Heart left ventricle (tissue), 13 donors: ENCODE results near the gene ADGRG7.

Experiments used
- POLR2A ChIP-seq, 2 donors: fragments of 450-650 bp; IDR thresholded peaks; one replicate each; pipeline ENCODE4 v1.6.1; 2017; ENCODE audit warnings: antibody characterized with exemption in 2 of 2, mild to moderate bottlenecking in 2 of 2, moderate library complexity in 2 of 2
- TF ChIP-seq, protein P1 (sequence below), 12 donors: fragments of 200-600 bp; sonication (generic) in 4 of 12; IDR thresholded peaks; one replicate each; pipeline versions ENCODE4 v1.5.0 to v1.8.0; 2018 to 2022; ENCODE audit warnings: antibody characterized with exemption in 12 of 12, mild to moderate bottlenecking in 5 of 12
- donor health status: ischemic (EF 13 %, LVEDD 7.1; RV severe dilation, severe dysfunction).
- donor health status: DM: no; HTN: yes; CAD: no.
- donor health status: DM: no; HTN: no; CAD: no.
- donor health status: ischemic (EF 25% LVEDD 6.9; RV normal size, moderate dysfunction).
- donor health status: ischemic (EF 25% LVEDD 5.7; RV mildly dilated, moderate dysfunction).
- donor health status: ischemic (EF 35%, LVEDD 5.7; RV mildly dilated, moderate dysfunction).
- donor health status: nonischemic (EF 11% LVEDD 7.7; RV severe dilation, severe dysfunction).
- donor health status: DM: yes; HTN: yes; CAD: no.
- donor health status: PGD.
- donor health status: ischemic (EF 29% LVEDD 5.4; RV normal size, mild dysfunction).
- donor health status: nonischemic (EF 23%, LVEDD 6.1; RV moderate dilation, normal function).

DNA sequence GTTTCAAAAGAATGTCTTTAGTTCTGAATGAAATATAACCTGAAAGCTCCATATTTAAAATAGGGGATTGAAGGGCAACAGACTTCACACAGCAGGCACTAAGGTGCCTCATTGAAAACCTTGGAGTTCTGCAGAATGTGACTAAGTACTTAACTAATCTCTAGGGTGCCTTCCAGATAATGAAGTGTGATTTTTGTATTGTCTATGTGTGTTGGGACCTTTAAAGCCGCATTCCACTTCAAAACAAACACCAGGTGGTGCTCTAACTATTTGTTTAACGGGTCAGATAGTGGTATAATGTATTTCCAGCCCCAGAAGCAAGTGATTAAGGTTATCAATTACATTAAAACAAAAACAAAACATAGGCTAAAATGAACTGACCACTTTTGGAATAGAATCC lies 127.9 kb downstream of the ADGRG7 start:
- TF ChIP-seq, protein P1, sequence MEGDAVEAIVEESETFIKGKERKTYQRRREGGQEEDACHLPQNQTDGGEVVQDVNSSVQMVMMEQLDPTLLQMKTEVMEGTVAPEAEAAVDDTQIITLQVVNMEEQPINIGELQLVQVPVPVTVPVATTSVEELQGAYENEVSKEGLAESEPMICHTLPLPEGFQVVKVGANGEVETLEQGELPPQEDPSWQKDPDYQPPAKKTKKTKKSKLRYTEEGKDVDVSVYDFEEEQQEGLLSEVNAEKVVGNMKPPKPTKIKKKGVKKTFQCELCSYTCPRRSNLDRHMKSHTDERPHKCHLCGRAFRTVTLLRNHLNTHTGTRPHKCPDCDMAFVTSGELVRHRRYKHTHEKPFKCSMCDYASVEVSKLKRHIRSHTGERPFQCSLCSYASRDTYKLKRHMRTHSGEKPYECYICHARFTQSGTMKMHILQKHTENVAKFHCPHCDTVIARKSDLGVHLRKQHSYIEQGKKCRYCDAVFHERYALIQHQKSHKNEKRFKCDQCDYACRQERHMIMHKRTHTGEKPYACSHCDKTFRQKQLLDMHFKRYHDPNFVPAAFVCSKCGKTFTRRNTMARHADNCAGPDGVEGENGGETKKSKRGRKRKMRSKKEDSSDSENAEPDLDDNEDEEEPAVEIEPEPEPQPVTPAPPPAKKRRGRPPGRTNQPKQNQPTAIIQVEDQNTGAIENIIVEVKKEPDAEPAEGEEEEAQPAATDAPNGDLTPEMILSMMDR (IDR thresholded peaks at IDR 0.05) = peak in 10 of 12 donors; percentile 9 to 50 (median 34)
- TF ChIP-seq POLR2A (IDR thresholded peaks at IDR 0.05) = no peak
